ELR (cell line): ENCODE results near the gene OXA1L.
A peak's percentile ranks its signal among the peaks of the same experiment; 100 is the strongest.
"Not testable (repeated sequence)": the region's sequence is repeated elsewhere in the genome, so short reads cannot be mapped to it uniquely, and the experiment has no call there.

Source experiments
- DNase-seq: peaks from one replicate; pipeline ENCODE4 v3.0.0-alpha.2; 2015; ENCODE audit warnings: low read depth

OXA1L gene

DNA sequence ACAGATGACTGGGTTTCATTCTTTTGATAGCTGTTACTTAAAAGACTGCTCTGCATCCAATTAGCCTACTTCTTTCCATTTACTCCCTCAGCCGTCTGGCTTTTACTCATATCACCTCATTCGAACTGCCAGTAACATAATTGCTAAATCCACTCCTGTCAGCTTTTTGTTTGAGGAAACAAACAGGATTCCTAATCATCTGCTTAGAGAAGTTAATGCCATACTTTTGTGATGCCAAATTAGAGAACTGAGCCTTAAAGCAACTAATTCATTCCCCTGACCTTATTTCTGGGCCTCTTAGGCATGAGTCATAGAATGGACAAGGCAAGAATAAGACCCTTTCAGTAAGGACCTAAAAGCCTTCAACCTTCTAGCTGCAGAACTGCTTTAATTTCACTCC, 2.9 kb downstream of the OXA1L start:
- DNase-seq, result no peak

DNA sequence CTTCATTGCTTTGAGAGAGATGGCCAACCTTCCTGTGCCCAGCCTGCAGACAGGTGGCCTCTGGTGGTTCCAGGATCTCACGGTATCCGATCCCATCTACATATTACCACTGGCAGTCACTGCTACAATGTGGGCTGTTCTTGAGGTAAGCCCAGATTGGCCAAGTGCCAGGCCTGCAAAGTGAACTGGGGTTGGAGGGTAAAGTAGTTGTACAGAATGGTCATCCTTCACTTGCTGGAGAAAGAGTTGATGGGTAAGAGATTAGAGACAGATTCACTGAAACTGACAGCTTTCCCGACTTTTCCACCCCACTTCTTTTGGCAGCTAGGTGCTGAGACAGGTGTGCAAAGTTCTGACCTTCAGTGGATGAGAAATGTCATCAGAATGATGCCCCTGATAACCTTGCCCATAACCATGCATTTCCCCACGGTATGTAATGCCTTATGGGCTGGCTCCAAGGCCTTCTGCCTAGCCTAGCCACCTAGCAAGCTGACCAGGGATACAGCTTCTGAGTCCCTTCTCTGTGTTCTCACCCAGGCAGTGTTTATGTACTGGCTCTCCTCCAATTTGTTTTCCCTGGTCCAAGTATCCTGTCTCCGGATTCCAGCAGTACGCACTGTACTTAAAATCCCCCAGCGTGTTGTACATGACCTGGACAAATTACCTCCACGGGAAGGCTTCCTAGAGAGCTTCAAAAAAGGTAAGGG, 4.1 kb downstream of the OXA1L start:
- no peak for DNase-seq

- no peak for DNase-seq
These were observed 6.2 kb downstream of the OXA1L start for GRCh38 chr14:22772725-22773124.

- no peak for DNase-seq
These were observed 6.9 kb downstream of the OXA1L start for GRCh38 chr14:22773162-22774010.

DNA sequence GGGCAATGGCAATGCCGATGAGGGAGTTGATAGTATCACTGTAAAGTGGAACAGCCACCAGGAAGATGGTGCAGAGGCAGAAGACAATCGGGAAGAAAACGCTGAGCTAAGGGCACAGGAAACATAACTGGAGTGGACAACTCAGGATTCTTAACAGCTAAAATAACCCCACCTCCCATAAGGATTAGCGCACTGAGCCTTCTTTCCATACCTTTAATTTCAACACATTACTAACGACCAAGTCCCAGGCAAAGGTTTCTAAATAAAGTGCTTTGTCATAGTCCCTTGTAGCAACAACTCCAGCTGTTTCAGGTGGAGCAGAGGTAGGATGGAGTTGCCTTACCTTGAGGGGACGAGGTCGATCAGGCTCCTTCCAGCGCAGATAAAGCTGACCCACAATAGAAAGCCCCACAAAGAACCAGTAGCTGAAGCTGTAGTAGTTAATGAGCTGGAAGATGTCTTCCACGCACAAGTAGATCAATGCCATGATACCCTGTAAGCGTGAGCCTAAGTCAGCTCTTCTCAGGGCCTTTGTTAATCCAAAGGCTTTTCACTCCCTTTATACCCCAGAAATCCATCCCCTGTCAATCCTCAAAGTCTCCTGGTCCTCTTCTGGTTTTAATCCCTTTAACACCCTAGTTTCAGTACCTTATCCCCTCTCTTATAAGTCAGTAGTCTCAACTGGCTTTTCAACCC, 7.7 kb downstream of the OXA1L start:
- no peak for DNase-seq

- DNase-seq, result no peak
These were observed 9.7 kb downstream of the OXA1L start for GRCh38 chr14:22776215-22776614.

DNA sequence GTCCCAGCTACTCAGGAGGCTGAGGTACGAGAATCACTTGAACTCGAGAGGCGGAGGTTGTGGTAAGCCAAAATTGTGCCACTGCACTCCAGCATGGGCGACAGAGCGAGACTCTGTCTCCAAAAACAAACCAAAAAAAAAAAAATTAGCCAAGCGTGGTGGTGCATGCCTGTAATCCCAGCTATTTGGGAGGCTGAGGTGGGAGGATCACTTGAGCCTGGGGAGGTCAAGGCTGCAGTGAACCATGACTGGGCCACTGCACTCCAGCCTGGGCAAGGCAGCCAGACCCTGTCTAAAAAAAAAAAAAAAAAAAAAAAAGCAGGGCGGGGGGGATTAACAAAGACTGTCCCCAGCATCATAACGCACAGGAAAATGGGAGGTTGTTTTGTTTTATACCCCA, 10.4 kb downstream of the OXA1L start:
- not testable (repeated sequence) for DNase-seq

GRCh38 chr14:22778084-22778483, 11.6 kb downstream of the OXA1L start:
- DNase-seq, result no peak

- DNase-seq, result no peak
These were observed 13.7 kb downstream of the OXA1L start for GRCh38 chr14:22780105-22780679.

DNA sequence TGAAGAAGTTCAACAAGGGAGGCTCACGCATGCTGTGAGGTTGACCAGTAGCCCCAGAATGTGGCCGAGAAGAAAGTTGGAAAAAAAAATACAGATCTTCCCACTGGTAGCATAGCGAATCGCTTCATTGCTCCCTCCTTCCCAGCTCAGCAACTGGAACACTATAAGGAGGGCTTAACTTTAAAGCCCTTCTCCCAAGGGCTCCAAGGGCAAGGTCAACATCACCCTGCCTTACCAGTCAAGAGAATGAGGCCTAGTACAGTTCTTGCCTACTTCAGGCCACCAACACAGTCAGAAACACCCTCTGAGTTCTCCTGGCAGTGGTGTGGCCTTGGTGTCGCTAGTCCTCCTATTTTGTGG, 14.4 kb downstream of the OXA1L start:
- DNase-seq, result no peak

DNA sequence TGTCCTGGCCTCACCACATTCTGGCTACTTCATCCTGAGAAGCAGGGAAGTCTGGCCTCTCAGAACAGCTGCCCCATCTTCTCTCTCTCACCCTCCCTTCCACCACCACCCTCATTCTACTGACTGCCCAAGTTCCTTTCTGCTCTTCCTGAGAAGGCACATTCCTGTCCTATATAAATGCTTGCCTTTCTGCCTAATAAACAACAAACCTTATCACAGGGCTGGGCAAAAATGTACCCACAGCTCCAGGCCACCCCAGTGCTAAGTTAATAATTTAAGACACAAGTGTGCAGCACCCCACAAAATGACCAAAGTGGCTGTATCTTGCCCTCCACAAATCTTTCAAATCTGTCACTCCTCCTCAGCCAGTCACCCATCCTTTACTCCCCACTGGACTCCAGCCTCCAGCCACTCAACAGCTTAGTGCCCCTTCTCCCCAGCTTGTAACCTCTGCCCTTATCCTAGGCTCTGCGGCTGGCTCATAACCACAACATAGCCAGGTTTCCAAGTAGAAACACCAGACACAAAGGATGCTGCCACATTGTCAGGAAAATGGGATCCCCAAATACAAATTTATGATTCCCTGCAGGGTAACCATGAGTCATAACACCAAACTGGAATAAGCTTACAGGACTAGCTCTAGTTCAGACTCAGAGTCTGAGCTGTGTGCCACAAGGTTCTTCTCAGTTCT, 15.0 kb downstream of the OXA1L start:
- peak; percentile 53 for DNase-seq

DNA sequence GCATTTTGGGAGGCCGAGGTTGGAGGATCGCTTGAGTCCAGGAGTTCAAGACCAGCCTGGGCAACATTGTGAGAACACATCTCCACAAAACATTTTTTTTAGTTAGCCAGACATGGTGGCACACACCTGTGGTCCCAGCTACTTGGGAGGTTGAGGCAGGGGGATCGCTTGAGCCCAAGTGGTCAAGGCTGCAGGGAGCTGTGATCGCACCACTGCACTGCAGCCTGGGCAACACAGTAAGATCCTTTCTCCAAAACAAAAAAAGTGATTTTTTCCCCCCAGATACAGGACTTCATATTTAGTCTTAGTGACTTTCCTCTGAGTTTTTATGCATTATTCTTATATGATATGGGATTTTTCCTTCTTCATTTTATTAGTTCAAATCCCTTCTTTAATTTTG, 20.2 kb downstream of the OXA1L start:
- no peak for DNase-seq

DNA sequence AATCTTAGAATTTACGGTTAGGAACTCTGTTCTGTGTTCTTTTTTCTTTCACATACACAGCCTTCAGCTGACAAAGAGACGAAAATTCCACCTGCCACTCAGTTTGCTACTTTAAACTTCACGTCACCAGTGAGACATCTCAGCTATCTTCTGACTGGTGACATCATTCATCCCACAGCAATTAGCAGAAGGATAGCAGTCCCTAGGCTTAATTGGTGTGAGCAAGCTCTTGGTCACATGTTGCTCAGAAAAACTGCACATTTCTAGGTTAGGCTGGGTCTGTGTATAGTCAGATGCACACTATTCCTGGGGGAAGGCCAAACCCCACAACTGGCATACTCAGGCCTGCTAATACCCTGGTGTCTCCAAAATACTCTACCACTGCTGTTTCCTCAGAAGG, 24.8 kb downstream of the OXA1L start:
- DNase-seq, result peak; percentile 67

- no peak for DNase-seq
These were observed 25.7 kb downstream of the OXA1L start for GRCh38 chr14:22792158-22792557.

- DNase-seq, result not testable (repeated sequence)
These were observed 27.1 kb downstream of the OXA1L start for GRCh38 chr14:22793550-22793949.

DNA sequence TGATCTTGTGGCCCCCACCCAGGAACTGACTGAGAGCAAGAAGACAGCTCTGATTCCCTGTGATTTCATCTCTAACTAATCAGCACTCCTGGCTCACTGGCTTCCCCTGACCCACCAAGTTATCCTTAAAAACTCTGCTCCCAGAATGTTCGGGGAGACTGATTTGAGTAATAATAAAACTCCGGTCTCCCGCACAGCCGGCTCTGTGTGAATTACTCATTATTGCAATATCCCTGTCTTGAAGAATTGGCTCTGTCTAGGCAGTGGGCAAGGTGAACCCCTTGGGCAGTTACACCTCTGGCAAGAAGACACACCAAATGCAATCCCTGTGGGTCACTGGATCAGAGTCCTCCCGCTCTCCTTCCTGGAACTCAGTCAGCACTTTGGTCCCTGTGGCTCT, 27.5 kb downstream of the OXA1L start:
- no peak for DNase-seq

GRCh38 chr14:22794551-22794951, 28.1 kb downstream of the OXA1L start:
- DNase-seq, result no peak

DNA sequence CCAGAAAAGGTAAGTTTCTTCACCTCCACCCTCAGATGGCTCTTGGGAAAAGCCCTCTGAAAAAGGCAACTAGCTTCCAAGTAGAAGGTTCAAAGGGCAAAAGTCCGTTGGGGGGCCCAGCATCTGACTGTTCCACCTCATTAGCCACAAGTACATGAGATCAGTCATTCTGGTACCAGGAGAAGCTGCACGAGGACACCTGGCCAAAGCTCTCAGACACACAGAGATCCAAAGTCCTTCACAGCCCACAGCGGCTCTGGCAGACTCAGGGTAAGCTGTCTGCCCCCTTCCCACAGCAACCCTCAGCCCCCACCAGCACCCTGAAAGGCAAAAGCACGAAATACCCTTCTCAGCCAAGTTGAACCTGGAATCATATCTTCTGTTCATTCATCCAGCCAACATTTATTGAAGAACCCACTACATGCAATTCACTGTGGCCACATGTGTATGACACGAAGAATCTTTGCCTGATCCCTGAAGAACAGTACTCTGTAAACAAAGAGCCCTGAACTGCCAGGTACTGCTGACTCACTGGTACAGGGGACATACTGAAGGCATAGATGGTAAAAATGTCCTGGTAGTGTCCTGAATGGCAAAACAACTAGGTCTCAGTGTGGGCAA, 29.7 kb downstream of the OXA1L start:
- no peak for DNase-seq

- no peak for DNase-seq
These were observed 30.8 kb downstream of the OXA1L start for GRCh38 chr14:22797017-22797917.

- no peak for DNase-seq
These were observed 32.0 kb downstream of the OXA1L start for GRCh38 chr14:22798528-22798927.

DNA sequence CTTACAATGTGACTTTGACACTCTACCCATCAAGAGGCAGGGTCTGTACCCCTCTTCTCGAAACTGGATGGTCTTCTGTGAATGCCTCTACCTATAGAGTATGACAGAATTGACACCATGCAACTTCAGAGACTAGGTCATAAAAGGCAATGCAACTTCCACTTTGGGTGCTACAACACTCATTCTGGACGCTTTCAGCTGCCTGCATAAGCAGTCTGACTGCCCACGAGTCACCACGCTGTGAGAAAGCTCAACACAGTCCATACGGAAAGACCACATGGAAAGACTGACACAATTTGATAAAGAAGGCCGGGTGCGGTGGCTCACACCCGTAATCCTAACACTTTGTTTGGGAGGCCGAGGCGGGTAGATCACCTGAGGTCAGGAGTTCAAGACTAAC, 33.9 kb downstream of the OXA1L start:
- no peak for DNase-seq
